ENCODE measurements around the gene C16orf54. TPM values are rescaled to one million over a fixed set of nuclear protein-coding genes. Genes with fewer than 3 reads are reported as not detected.

C16orf54 gene
- total and polyA plus RNA-seq, 2 of the 4 experiments (the other 2 are of a cell fraction): not detected

DNA sequence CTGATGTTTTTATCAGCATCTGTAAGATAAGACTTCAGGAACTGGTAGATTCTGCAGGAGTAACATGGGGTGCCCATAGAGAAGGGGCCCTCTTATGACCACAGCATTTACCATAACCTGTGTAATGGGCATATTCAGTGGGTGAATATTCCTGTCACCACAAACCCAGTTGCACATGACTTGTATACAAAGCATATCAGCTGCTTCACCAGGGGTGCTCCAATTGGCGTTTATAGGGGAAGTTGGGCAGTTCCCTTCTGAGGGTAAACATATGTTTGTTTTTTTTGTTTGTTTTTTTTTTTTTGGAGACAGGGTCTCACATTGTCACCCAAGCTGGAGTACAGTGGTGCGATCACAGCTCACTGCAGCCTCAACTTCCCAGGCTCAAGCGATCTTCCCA, 20.8 kb upstream of the C16orf54 start:
- H3K14ac ChIP-seq (replicated peaks; ENCODE audit: low read depth, low read length): no peak overlapping the region
- no peak overlapping the region for H4K5ac ChIP-seq (ENCODE audit: low read depth, low read length)
- no peaks in the 10 kb centered on the region for H3K9me3 ChIP-seq (ENCODE audit: control insufficient read depth, insufficient read depth, low read length)
- no peak for DNase-seq
- H3K23ac ChIP-seq (ENCODE audit: low read depth, low read length): no peak overlapping the region
- H3K27me3 ChIP-seq (ENCODE audit: control insufficient read depth, insufficient read depth, low read length): peaks cover 7% of the 10 kb centered on the region
- no peak overlapping the region for H2BK5ac ChIP-seq (ENCODE audit: low read depth, low read length, poor library complexity, severe bottlenecking)
- H2BK20ac ChIP-seq (ENCODE audit: low read depth, low read length): no peak overlapping the region
- ChIA-PET POLR2A (ENCODE audit: unreplicated experiment) (no interaction called here), CTCF (no interaction called here)
- no peak overlapping the region for H3K4ac ChIP-seq (ENCODE audit: low read depth, low read length)
- intact Hi-C loops (cut with micrococcal nuclease) (no loop called here), in situ Hi-C loops (cut with MboI; ENCODE audit: low sequenced_read_pairs) (no loop called here), dilution Hi-C loops (cut with HindIII; ENCODE audit: low sequenced_read_pairs, unreplicated experiment) (no loop called here)
- no CpG with 5 or more reads among the region's 3 CpGs for WGBS, 2 experiments (ENCODE audit: extremely low coverage in 2 of 2, insufficient read length in 1 of 2)
- no peak overlapping the region for H3K4me2 ChIP-seq (ENCODE audit: low read depth, low read length)
- ATAC-seq (ENCODE audit: low read depth): no peak
- no peak overlapping the region for H3K18ac ChIP-seq (ENCODE audit: low read depth, low read length)
- no peaks in the 10 kb centered on the region for H4K20me1 ChIP-seq (ENCODE audit: insufficient read depth, low read length)
- no peak overlapping the region for H3K9ac ChIP-seq (ENCODE audit: low read depth, low read length)
- no peaks in the 10 kb centered on the region for H3K36me3 ChIP-seq (ENCODE audit: control insufficient read depth, insufficient read depth, low read length)
- no peak overlapping the region for H3K4me3 ChIP-seq (ENCODE audit: insufficient read depth, low read depth, low read length)
- H2AK5ac ChIP-seq (ENCODE audit: low read depth, low read length): no peak overlapping the region
- H3K9me1 ChIP-seq (ENCODE audit: insufficient read depth, low read length): no peaks in the 10 kb centered on the region
- H2AFZ ChIP-seq (replicated peaks; ENCODE audit: low read length, poor library complexity): no peak overlapping the region
- no peak overlapping the region for H2BK120ac ChIP-seq (ENCODE audit: low read depth, low read length)
- no peak overlapping the region for H3K27ac ChIP-seq (ENCODE audit: insufficient read depth, low read length)
- H4K8ac ChIP-seq (ENCODE audit: low read depth in 2 of 2, low read length in 2 of 2): no peak overlapping the region
- H3K56ac ChIP-seq (ENCODE audit: extremely low read depth, insufficient read depth, low read length): no peak overlapping the region
- no peaks in the 10 kb centered on the region for H3K79me1 ChIP-seq (ENCODE audit: low read depth in 1 of 2, low read length in 2 of 2)
- H2BK15ac ChIP-seq (ENCODE audit: low read depth, low read length): no peak overlapping the region
- no TSS peak for BruUV-seq (replicated peaks)
- TF ChIP-seq BHLHE40 (IDR thresholded peaks at IDR 0.05; ENCODE audit: low read depth, low read length) (no peak), POLR2A (IDR thresholded peaks at IDR 0.05; ENCODE audit: low read depth, low read length) (no peak), CHD1 (IDR thresholded peaks at IDR 0.05; ENCODE audit: low read depth, low read length) (no peak), SMC3 (IDR thresholded peaks at IDR 0.05; ENCODE audit: low read depth, low read length) (no peak), MXI1 (IDR thresholded peaks at IDR 0.05; ENCODE audit: borderline replicate concordance, low read depth, low read length) (no peak), MAFK (IDR thresholded peaks at IDR 0.05; ENCODE audit: low read depth, low read length) (no peak), RCOR1 (IDR thresholded peaks at IDR 0.05; ENCODE audit: insufficient replicate concordance, low read length) (no peak), CEBPB (IDR thresholded peaks at IDR 0.05; ENCODE audit: low read depth, low read length) (no peak), RFX5 (IDR thresholded peaks at IDR 0.05; ENCODE audit: low read depth, low read length) (no peak), RAD21 (IDR thresholded peaks at IDR 0.05; ENCODE audit: low read length) (no peak), FOS (IDR thresholded peaks at IDR 0.05; ENCODE audit: low read depth, low read length) (no peak), MAZ (IDR thresholded peaks at IDR 0.05; ENCODE audit: borderline replicate concordance, low read depth, low read length) (no peak), NFE2L2 (IDR thresholded peaks at IDR 0.05; ENCODE audit: low read depth, low read length) (no peak)
- TF ChIP-seq, protein P1, sequence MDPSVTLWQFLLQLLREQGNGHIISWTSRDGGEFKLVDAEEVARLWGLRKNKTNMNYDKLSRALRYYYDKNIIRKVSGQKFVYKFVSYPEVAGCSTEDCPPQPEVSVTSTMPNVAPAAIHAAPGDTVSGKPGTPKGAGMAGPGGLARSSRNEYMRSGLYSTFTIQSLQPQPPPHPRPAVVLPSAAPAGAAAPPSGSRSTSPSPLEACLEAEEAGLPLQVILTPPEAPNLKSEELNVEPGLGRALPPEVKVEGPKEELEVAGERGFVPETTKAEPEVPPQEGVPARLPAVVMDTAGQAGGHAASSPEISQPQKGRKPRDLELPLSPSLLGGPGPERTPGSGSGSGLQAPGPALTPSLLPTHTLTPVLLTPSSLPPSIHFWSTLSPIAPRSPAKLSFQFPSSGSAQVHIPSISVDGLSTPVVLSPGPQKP (IDR thresholded peaks at IDR 0.05; ENCODE audit: borderline replicate concordance, low read depth, low read length): no peak
- TF ChIP-seq, protein P2, sequence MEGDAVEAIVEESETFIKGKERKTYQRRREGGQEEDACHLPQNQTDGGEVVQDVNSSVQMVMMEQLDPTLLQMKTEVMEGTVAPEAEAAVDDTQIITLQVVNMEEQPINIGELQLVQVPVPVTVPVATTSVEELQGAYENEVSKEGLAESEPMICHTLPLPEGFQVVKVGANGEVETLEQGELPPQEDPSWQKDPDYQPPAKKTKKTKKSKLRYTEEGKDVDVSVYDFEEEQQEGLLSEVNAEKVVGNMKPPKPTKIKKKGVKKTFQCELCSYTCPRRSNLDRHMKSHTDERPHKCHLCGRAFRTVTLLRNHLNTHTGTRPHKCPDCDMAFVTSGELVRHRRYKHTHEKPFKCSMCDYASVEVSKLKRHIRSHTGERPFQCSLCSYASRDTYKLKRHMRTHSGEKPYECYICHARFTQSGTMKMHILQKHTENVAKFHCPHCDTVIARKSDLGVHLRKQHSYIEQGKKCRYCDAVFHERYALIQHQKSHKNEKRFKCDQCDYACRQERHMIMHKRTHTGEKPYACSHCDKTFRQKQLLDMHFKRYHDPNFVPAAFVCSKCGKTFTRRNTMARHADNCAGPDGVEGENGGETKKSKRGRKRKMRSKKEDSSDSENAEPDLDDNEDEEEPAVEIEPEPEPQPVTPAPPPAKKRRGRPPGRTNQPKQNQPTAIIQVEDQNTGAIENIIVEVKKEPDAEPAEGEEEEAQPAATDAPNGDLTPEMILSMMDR (conservative IDR thresholded peaks at IDR 0.05; ENCODE audit: low read depth, low read length): no peak
- TF ChIP-seq, protein P3, sequence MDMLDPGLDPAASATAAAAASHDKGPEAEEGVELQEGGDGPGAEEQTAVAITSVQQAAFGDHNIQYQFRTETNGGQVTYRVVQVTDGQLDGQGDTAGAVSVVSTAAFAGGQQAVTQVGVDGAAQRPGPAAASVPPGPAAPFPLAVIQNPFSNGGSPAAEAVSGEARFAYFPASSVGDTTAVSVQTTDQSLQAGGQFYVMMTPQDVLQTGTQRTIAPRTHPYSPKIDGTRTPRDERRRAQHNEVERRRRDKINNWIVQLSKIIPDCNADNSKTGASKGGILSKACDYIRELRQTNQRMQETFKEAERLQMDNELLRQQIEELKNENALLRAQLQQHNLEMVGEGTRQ (IDR thresholded peaks at IDR 0.05; ENCODE audit: low read depth, low read length): no peak
- H3K4me1 ChIP-seq (ENCODE audit: control insufficient read depth, insufficient read depth, low read length): no peaks in the 10 kb centered on the region
- H4K91ac ChIP-seq (ENCODE audit: insufficient read depth, low read depth, low read length): no peak overlapping the region
- no peak overlapping the region for H2AK9ac ChIP-seq (replicated peaks; ENCODE audit: low read depth, low read length, poor library complexity)

Measured in IMR-90 (cell line).